ENCODE data around the gene BLVRB.

DNA sequence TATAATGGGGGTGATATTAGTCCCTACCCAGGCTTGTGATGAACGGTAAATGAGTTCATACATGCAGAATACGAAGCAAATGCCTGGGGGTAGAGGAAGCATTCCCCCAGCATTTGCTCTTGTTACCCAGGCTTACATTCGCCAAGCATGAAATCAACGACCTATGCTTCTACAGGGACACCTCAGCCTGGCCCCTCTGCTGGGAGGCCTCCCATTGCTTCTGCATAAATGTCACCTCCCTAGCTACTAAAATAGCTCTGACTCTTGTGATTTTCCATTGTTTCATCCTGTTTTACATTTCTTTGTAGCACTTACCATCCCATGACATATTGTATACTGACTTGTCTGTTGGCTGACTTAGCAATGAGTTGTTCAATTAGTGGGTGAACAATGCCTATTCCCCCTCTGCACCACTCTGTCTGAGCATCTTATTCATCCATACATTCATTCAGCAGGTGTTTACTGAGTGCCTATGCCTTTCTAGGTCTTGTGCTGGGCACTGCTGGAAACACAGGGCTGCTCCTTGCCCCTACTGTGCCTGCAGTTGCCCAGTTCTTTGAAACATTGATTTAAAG is 48.3 kb upstream of the BLVRB start:
- TF ChIP-seq, protein P1, sequence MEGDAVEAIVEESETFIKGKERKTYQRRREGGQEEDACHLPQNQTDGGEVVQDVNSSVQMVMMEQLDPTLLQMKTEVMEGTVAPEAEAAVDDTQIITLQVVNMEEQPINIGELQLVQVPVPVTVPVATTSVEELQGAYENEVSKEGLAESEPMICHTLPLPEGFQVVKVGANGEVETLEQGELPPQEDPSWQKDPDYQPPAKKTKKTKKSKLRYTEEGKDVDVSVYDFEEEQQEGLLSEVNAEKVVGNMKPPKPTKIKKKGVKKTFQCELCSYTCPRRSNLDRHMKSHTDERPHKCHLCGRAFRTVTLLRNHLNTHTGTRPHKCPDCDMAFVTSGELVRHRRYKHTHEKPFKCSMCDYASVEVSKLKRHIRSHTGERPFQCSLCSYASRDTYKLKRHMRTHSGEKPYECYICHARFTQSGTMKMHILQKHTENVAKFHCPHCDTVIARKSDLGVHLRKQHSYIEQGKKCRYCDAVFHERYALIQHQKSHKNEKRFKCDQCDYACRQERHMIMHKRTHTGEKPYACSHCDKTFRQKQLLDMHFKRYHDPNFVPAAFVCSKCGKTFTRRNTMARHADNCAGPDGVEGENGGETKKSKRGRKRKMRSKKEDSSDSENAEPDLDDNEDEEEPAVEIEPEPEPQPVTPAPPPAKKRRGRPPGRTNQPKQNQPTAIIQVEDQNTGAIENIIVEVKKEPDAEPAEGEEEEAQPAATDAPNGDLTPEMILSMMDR (conservative IDR thresholded peaks at IDR 0.05) = no peak
- no peak for TF ChIP-seq EZH2 (IDR thresholded peaks at IDR 0.05; ENCODE audit: low read depth)

All from PC-9 (cell line).